Measurements from ENCODE around the gene KRTAP12-3. TPM values are rescaled to one million over a fixed set of nuclear protein-coding genes. Genes with fewer than 3 reads are reported as not detected.
"Not testable (repeated sequence)": the region's sequence is repeated elsewhere in the genome, so short reads cannot be mapped to it uniquely, and the experiment has no call there.

The KRTAP12-3 gene
- total RNA-seq, 2 experiments from 2014 or later, result not detected

DNA sequence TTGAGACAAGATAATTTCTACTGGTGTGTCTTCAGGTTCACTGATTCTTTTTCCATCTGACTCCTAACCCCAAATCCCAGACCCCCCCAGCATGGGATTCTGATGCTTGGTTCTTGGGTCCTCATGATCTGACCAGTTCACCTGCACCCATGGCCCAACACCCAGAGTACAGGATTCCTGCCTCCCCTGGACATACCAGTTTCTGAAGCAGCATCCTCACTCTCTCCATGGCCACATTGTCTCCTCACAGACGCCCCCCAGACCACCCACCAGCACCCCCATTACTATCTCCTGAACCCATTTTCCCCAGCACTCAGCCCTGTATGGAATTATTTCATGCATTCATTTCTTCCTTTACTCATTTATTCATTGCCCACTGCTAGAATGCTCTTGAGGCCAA lies 864 bp upstream of the KRTAP12-3 start:
- Histone ChIP-seq H3K9me3 (ENCODE audit: low read length) (no peaks in the 10 kb centered on the region), H3K36me3 (ENCODE audit: insufficient read depth, low read length) (no peaks in the 10 kb centered on the region), H3K9me2 (ENCODE audit: insufficient read depth, low read length) (no peaks in the 10 kb centered on the region), H3K4me3 (ENCODE audit: low read depth, low read length, poor library complexity, severe bottlenecking) (no peak overlapping the region), H4K20me1 (ENCODE audit: insufficient read depth, low read length) (no peaks in the 10 kb centered on the region), H3K4me1 (ENCODE audit: insufficient read depth, low read length, poor library complexity, severe bottlenecking) (no peaks in the 10 kb centered on the region), H3K79me2 (ENCODE audit: insufficient read depth, low read depth, low read length) (no peaks in the 10 kb centered on the region), H3K27ac (ENCODE audit: low read depth, low read length, poor library complexity, severe bottlenecking) (no peak overlapping the region), H3K4me2 (ENCODE audit: low read length) (no peak overlapping the region), H2AFZ (ENCODE audit: low read length) (no peak overlapping the region)
- intact Hi-C loops (cut with micrococcal nuclease; ENCODE audit: unreplicated experiment), result no loop called here
- ChIA-PET CTCF (ENCODE audit: unreplicated experiment) (no interaction called here), POLR2A (interaction anchor here (0.6 kb wide), 1 partner anchor 51 kb away, joined by 3 read pairs; no protein-coding TSS in a partner anchor)
- DNase-seq (ENCODE audit: low spot score), result no peak
- TF ChIP-seq EZH2phosphoT487 (IDR thresholded peaks at IDR 0.05; ENCODE audit: borderline replicate concordance, low read depth, low read length) (no peak), CTCF (conservative IDR thresholded peaks at IDR 0.05; ENCODE audit: low read length) (no peak)
- BruUV-seq (replicated peaks), result no TSS peak

- Histone ChIP-seq H3K9me3 (ENCODE audit: low read length) (no peaks in the 10 kb centered on the region), H3K4me2 (ENCODE audit: low read length) (no peak overlapping the region), H3K79me2 (ENCODE audit: insufficient read depth, low read depth, low read length) (no peaks in the 10 kb centered on the region), H3K27ac (ENCODE audit: low read depth, low read length, poor library complexity, severe bottlenecking) (no peak overlapping the region), H3K9me2 (ENCODE audit: insufficient read depth, low read length) (no peaks in the 10 kb centered on the region), H2AFZ (ENCODE audit: low read length) (no peak overlapping the region), H3K36me3 (ENCODE audit: insufficient read depth, low read length) (no peaks in the 10 kb centered on the region), H3K4me3 (ENCODE audit: low read depth, low read length, poor library complexity, severe bottlenecking) (no peak overlapping the region), H3K4me1 (ENCODE audit: insufficient read depth, low read length, poor library complexity, severe bottlenecking) (no peaks in the 10 kb centered on the region), H4K20me1 (ENCODE audit: insufficient read depth, low read length) (no peaks in the 10 kb centered on the region)
- CTCF ChIA-PET (ENCODE audit: unreplicated experiment), result no interaction called here
- POLR2A ChIA-PET, result no interaction called here
- intact Hi-C loops (cut with micrococcal nuclease; ENCODE audit: unreplicated experiment), result no loop called here
- no peak for DNase-seq (ENCODE audit: low spot score)
- TF ChIP-seq CTCF (conservative IDR thresholded peaks at IDR 0.05; ENCODE audit: low read length), result no peak
- no peak for TF ChIP-seq EZH2phosphoT487 (IDR thresholded peaks at IDR 0.05; ENCODE audit: borderline replicate concordance, low read depth, low read length)
- BruUV-seq (replicated peaks), result no TSS peak
Measured at GRCh38 chr21:44658541-44658910, 794 bp downstream of the KRTAP12-3 start.

DNA sequence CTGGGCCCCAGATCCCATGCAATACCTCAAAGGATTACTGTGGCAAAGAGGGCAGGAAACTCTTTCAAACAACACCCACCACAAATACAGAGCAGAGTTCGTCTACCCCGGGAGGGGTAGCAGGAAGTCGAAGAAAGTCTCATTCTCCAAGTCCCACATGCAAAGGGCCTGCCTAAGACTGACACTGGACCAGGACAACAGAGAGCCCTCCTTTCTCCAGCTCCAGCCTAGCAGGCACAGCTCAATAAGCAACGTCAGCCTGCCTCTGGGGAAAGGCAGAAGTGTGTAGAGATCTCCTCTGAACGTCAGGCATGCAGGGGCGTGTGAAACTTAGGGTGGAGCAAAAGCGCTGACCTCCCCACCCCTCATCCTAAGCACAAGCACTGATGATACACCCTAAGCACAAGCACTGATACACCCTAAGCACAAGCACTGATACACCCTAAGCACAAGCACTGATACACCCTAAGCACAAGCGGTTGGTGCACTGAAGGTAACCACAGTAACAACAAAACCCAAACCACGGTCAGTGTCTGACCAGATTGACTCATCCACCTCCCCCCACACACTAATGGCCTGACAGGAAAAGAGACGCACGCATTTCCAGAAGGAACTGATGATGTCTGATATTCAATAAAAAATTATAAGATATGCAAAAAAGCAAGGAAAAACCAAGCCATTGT lies 1.3 kb downstream of the KRTAP12-3 start:
- BruUV-seq (replicated peaks), result no TSS peak
- TF ChIP-seq CTCF (conservative IDR thresholded peaks at IDR 0.05; ENCODE audit: low read length), result no peak
- no peak for TF ChIP-seq EZH2phosphoT487 (IDR thresholded peaks at IDR 0.05; ENCODE audit: borderline replicate concordance, low read depth, low read length)

DNA sequence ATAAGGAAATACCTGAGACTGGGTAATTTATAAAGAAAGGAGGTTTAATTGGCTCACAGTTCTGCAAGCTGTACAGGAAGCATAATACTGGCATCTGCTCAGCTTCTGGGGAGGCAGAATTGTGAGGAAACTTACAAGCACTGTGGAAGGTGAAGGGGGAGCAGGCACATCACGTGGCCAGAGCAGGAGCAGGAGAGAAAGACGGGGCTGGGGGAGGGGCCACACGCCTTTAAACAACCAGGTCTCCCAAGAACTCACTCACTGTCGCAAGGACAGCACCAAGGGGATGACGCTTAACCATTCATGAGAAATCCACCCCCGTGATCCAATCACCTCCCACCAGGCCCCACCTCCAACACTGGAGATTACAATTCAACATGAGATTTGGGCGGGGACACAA lies 3.8 kb downstream of the KRTAP12-3 start:
- POLR2A ChIA-PET; CTCF ChIA-PET (ENCODE audit: unreplicated experiment); H3K4me2 ChIP-seq (ENCODE audit: low read length); H3K9me3 ChIP-seq (ENCODE audit: low read length); H3K79me2 ChIP-seq (ENCODE audit: insufficient read depth, low read depth, low read length); H2AFZ ChIP-seq (ENCODE audit: low read length); H3K9me2 ChIP-seq (ENCODE audit: insufficient read depth, low read length); H3K4me1 ChIP-seq (ENCODE audit: insufficient read depth, low read length, poor library complexity, severe bottlenecking); H3K27ac ChIP-seq (ENCODE audit: low read depth, low read length, poor library complexity, severe bottlenecking); H3K4me3 ChIP-seq (ENCODE audit: low read depth, low read length, poor library complexity, severe bottlenecking); H3K36me3 ChIP-seq (ENCODE audit: insufficient read depth, low read length); intact Hi-C loops (cut with micrococcal nuclease; ENCODE audit: unreplicated experiment); BruUV-seq (replicated peaks); H4K20me1 ChIP-seq (ENCODE audit: insufficient read depth, low read length); DNase-seq (ENCODE audit: low spot score): not testable (repeated sequence)

More for the DNA sequence above, 1.3 kb downstream of the KRTAP12-3 start:
- Histone ChIP-seq H2AFZ (ENCODE audit: low read length) (no peak overlapping the region), H3K27ac (ENCODE audit: low read depth, low read length, poor library complexity, severe bottlenecking) (no peak overlapping the region), H3K9me2 (ENCODE audit: insufficient read depth, low read length) (no peaks in the 10 kb centered on the region), H3K4me2 (ENCODE audit: low read length) (no peak overlapping the region), H3K4me3 (ENCODE audit: low read depth, low read length, poor library complexity, severe bottlenecking) (no peak overlapping the region), H3K36me3 (ENCODE audit: insufficient read depth, low read length) (no peaks in the 10 kb centered on the region), H3K9me3 (ENCODE audit: low read length) (no peaks in the 10 kb centered on the region), H3K79me2 (ENCODE audit: insufficient read depth, low read depth, low read length) (no peaks in the 10 kb centered on the region), H4K20me1 (ENCODE audit: insufficient read depth, low read length) (no peaks in the 10 kb centered on the region), H3K4me1 (ENCODE audit: insufficient read depth, low read length, poor library complexity, severe bottlenecking) (no peaks in the 10 kb centered on the region)
- CTCF ChIA-PET (ENCODE audit: unreplicated experiment), result no interaction called here
- POLR2A ChIA-PET, result no interaction called here
- intact Hi-C loops (cut with micrococcal nuclease; ENCODE audit: unreplicated experiment), result no loop called here
- DNase-seq (ENCODE audit: low spot score), result no peak

All from OCI-LY7 (cell line).